ENCODE results near the gene GREB1. TPM values are rescaled to one million over a fixed set of nuclear protein-coding genes. Genes with fewer than 3 reads are reported as not detected.

The GREB1 gene
- total and polyA plus RNA-seq, 2 of the 13 experiments (the other 11 are each of a cell fraction or from before 2014, with no cell fraction given): 31.3 to 61.2 TPM

DNA sequence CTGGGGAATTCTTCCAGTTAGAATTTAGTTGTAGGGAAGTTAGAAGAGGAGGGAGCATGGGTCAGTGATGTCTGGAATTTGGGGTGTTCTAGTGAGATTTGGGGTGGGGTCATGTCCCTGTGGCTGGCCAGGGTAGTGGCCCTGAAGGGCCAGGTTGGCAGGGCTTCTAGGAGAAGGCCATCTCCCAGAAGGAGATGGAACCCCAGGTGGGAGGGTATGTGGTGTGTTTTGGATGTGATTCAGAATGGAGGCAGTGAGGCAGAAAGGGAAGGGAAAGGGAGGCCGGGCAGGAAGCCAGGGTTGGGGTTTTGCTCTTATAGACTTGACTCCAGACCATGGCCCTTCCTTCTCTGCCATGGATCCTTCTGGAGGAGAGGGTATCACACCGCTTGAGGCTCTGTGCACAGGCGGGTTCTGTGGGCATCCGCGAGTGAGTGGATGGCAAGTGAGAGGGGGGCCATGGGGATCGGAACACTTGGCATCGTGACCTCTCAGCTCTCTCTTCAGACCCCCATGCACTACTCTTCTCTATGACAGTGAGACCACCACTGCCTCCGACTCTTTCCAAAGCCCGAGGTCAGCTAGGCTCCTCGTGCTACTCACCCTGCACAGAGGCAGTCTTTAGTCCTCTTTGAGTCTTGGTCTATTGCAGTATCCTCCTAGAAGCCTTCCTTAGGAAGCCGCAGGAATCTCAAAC is 7.3 kb downstream of the GREB1 start (continued):
- TF ChIP-seq ERF (CRISPR knock-in tag; IDR thresholded peaks at IDR 0.05) (no peak; the same call in 1 of the 2 replicates), ZNF510 (CRISPR knock-in tag; IDR thresholded peaks at IDR 0.05; ENCODE audit: low read depth) (0 out of 2 replicates have a peak, but pooled peaks have one; percentile 14), TMF1 (CRISPR knock-in tag; IDR thresholded peaks at IDR 0.05; ENCODE audit: low read depth) (no peak), ZNF713 (CRISPR knock-in tag; IDR thresholded peaks at IDR 0.05) (no peak), KLF13 (CRISPR knock-in tag; IDR thresholded peaks at IDR 0.05) (no peak), ZNF607 (CRISPR knock-in tag; IDR thresholded peaks at IDR 0.05; ENCODE audit: borderline replicate concordance) (no peak), ZNF337 (CRISPR knock-in tag; IDR thresholded peaks at IDR 0.05; ENCODE audit: borderline replicate concordance, low read depth) (no peak), ZFP90 (CRISPR knock-in tag; IDR thresholded peaks at IDR 0.05; ENCODE audit: borderline replicate concordance) (no peak), ZNF598 (CRISPR knock-in tag; IDR thresholded peaks at IDR 0.05; ENCODE audit: borderline replicate concordance) (peak; percentile 75; the same call in 1 of the 2 replicates), IRX3 (CRISPR knock-in tag; IDR thresholded peaks at IDR 0.05; ENCODE audit: borderline replicate concordance, low read depth) (no peak), ZBTB42 (CRISPR knock-in tag; IDR thresholded peaks at IDR 0.05) (no peak), ZNF564 (CRISPR knock-in tag; IDR thresholded peaks at IDR 0.05) (peak; percentile 19; the same call in 1 of the 2 replicates)
- TF ChIP-seq, protein P1, sequence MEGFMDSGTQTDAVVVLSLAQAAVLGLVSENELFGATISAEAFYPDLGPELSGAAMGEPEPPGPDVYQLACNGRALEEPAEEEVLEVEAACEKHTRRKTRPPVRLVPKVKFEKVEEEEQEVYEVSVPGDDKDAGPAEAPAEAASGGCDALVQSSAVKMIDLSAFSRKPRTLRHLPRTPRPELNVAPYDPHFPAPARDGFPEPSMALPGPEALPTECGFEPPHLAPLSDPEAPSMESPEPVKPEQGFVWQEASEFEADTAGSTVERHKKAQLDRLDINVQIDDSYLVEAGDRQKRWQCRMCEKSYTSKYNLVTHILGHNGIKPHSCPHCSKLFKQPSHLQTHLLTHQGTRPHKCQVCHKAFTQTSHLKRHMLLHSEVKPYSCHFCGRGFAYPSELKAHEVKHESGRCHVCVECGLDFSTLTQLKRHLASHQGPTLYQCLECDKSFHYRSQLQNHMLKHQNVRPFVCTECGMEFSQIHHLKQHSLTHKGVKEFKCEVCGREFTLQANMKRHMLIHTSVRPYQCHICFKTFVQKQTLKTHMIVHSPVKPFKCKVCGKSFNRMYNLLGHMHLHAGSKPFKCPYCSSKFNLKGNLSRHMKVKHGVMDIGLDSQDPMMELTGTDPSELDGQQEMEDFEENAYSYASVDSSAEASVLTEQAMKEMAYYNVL (CRISPR knock-in tag; IDR thresholded peaks at IDR 0.05; ENCODE audit: borderline replicate concordance): no peak
- TF ChIP-seq, protein P2, sequence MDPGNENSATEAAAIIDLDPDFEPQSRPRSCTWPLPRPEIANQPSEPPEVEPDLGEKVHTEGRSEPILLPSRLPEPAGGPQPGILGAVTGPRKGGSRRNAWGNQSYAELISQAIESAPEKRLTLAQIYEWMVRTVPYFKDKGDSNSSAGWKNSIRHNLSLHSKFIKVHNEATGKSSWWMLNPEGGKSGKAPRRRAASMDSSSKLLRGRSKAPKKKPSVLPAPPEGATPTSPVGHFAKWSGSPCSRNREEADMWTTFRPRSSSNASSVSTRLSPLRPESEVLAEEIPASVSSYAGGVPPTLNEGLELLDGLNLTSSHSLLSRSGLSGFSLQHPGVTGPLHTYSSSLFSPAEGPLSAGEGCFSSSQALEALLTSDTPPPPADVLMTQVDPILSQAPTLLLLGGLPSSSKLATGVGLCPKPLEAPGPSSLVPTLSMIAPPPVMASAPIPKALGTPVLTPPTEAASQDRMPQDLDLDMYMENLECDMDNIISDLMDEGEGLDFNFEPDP (CRISPR knock-in tag; conservative IDR thresholded peaks at IDR 0.05): no peak; the same call in 1 of the 2 replicates
- TF ChIP-seq, protein P3, sequence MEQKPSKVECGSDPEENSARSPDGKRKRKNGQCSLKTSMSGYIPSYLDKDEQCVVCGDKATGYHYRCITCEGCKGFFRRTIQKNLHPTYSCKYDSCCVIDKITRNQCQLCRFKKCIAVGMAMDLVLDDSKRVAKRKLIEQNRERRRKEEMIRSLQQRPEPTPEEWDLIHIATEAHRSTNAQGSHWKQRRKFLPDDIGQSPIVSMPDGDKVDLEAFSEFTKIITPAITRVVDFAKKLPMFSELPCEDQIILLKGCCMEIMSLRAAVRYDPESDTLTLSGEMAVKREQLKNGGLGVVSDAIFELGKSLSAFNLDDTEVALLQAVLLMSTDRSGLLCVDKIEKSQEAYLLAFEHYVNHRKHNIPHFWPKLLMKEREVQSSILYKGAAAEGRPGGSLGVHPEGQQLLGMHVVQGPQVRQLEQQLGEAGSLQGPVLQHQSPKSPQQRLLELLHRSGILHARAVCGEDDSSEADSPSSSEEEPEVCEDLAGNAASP (CRISPR knock-in tag; IDR thresholded peaks at IDR 0.05; ENCODE audit: borderline replicate concordance): no peak
- TF ChIP-seq, protein P4, sequence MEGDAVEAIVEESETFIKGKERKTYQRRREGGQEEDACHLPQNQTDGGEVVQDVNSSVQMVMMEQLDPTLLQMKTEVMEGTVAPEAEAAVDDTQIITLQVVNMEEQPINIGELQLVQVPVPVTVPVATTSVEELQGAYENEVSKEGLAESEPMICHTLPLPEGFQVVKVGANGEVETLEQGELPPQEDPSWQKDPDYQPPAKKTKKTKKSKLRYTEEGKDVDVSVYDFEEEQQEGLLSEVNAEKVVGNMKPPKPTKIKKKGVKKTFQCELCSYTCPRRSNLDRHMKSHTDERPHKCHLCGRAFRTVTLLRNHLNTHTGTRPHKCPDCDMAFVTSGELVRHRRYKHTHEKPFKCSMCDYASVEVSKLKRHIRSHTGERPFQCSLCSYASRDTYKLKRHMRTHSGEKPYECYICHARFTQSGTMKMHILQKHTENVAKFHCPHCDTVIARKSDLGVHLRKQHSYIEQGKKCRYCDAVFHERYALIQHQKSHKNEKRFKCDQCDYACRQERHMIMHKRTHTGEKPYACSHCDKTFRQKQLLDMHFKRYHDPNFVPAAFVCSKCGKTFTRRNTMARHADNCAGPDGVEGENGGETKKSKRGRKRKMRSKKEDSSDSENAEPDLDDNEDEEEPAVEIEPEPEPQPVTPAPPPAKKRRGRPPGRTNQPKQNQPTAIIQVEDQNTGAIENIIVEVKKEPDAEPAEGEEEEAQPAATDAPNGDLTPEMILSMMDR (CRISPR knock-in tag; IDR thresholded peaks at IDR 0.05): no peak
- TF ChIP-seq, protein P5, sequence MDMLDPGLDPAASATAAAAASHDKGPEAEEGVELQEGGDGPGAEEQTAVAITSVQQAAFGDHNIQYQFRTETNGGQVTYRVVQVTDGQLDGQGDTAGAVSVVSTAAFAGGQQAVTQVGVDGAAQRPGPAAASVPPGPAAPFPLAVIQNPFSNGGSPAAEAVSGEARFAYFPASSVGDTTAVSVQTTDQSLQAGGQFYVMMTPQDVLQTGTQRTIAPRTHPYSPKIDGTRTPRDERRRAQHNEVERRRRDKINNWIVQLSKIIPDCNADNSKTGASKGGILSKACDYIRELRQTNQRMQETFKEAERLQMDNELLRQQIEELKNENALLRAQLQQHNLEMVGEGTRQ (IDR thresholded peaks at IDR 0.05; ENCODE audit: low read depth, low read length): no peak
- TF ChIP-seq, protein P5 (CRISPR knock-in tag; IDR thresholded peaks at IDR 0.05; ENCODE audit: borderline replicate concordance): no peak
- TF ChIP-seq, protein P6, sequence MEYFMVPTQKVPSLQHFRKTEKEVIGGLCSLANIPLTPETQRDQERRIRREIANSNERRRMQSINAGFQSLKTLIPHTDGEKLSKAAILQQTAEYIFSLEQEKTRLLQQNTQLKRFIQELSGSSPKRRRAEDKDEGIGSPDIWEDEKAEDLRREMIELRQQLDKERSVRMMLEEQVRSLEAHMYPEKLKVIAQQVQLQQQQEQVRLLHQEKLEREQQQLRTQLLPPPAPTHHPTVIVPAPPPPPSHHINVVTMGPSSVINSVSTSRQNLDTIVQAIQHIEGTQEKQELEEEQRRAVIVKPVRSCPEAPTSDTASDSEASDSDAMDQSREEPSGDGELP (IDR thresholded peaks at IDR 0.05; ENCODE audit: borderline replicate concordance, low read depth): no peak

Data from HepG2 (cell line).